CD4-positive, alpha-beta T cell (primary cell): ENCODE data around the gene ATRX. TPM values are rescaled to one million over a fixed set of nuclear protein-coding genes. Genes with fewer than 3 reads are reported as not detected.

Source experiments
- ATAC-seq: fragments of 200-7000 bp; cut with Tn5 transposase; one replicate; pipeline ENCODE4 v1.10.0; 2022; ENCODE audit warnings: mild to moderate bottlenecking; ENCODE audit not compliant: poor library complexity
- CTCF ChIA-PET: fragments of 350-600 bp; sonication (Branson Sonifier 250); formaldehyde crosslinking; loops from one replicate; lab custom pipeline; 2021; ENCODE audit warnings: antibody characterized with exemption, inconsistent platforms; lab: Charles Lee
- POLR2A ChIA-PET: fragments of 350-600 bp; sonication (Branson Sonifier 250); formaldehyde crosslinking; loops from one replicate; lab custom pipeline; 2021; ENCODE audit warnings: antibody characterized with exemption, inconsistent platforms; lab: Charles Lee
- DNase-seq, 14 experiments: peaks; one replicate each; pipeline ENCODE4 v3.0.0-alpha.2; 2013 to 2020; ENCODE audit warnings: mixed read lengths in 2 of 14
- H3K27ac ChIP-seq, 2 donors: one replicate each; pipeline versions ENCODE4 v1.5.1 to v1.7.0; 2013; ENCODE audit warnings: low read length in 2 of 2, low read depth in 1 of 2, mild to moderate bottlenecking in 1 of 2
- H3K27me3 ChIP-seq, 2 experiments: 1 replicate in 1 of 2; 2 replicates in 1 of 2; pipeline versions ENCODE4 v1.6.1 to v1.7.0; 2013; ENCODE audit warnings: low read length in 2 of 2, control low read depth in 1 of 2, mild to moderate bottlenecking in 1 of 2, moderate library complexity in 1 of 2; ENCODE audit not compliant: insufficient read depth in 2 of 2, control insufficient read depth in 1 of 2
- H3K36me3 ChIP-seq: one replicate; pipeline ENCODE4 v1.6.1; 2013; ENCODE audit warnings: low read length, control low read depth; ENCODE audit not compliant: insufficient read depth
- H3K4me1 ChIP-seq: one replicate; pipeline ENCODE4 v1.6.1; 2013; ENCODE audit warnings: low read length, control low read depth; ENCODE audit not compliant: insufficient read depth
- H3K4me3 ChIP-seq: one replicate; pipeline ENCODE4 v1.5.1; 2013; ENCODE audit warnings: mild to moderate bottlenecking, low read length, moderate library complexity
- H3K9me3 ChIP-seq, 2 experiments: 1 replicate in 1 of 2; 2 replicates in 1 of 2; pipeline versions ENCODE4 v1.6.1 to v1.7.0; 2013; ENCODE audit warnings: low read length in 2 of 2, mild to moderate bottlenecking in 2 of 2, control low read depth in 1 of 2, moderate library complexity in 1 of 2; ENCODE audit not compliant: control insufficient read depth in 1 of 2, insufficient read depth in 1 of 2
- H3K27ac Mint-ChIP-seq: one replicate; pipeline ENCODE4 v1.8.0; 2020; ENCODE audit warnings: mixed read lengths
- H3K27me3 Mint-ChIP-seq: one replicate; pipeline ENCODE4 v1.8.0; 2021; ENCODE audit warnings: mixed read lengths
- H3K36me3 Mint-ChIP-seq: one replicate; pipeline ENCODE4 v1.8.0; 2021; ENCODE audit warnings: low read depth, mixed read lengths
- H3K4me1 Mint-ChIP-seq: one replicate; pipeline ENCODE4 v1.8.0; 2021; ENCODE audit warnings: low read depth, mixed read lengths
- H3K4me3 Mint-ChIP-seq: one replicate; pipeline ENCODE4 v1.8.0; 2020; ENCODE audit warnings: mild to moderate bottlenecking, mixed read lengths
- H3K9me3 Mint-ChIP-seq: one replicate; pipeline ENCODE4 v1.8.0; 2020; ENCODE audit warnings: mixed read lengths
- CTCF ChIP-seq: fragments of 200-600 bp; IDR thresholded peaks from one replicate; pipeline ENCODE4 v1.8.0; 2022; ENCODE audit warnings: antibody characterized with exemption, mild to moderate bottlenecking
- intact Hi-C, 2 experiments: fragments of 100-400 bp; cut with DNase I in 1 of 2; cut with micrococcal nuclease in 1 of 2; formaldehyde crosslinking; loops; one replicate each; pipeline versions ENCODE4 v1.15.1 to v1.9.0; 2023 to 2025; cut with DNase I, micrococcal nuclease
- total RNA-seq, 174 experiments: library from RNA in 2 of 174; stranded (reverse) in 2 of 174; gene quantifications; one replicate each; pipeline ENCODE4 v1.2.3 and lab custom pipeline; 2021 to 2026

ATRX gene
- total RNA-seq, 2 experiments from 2014 or later, result 72.7 to 79.5 TPM

- CTCF ChIA-PET, result no interaction called here
- Histone ChIP-seq H3K27me3 (no peaks in the 10 kb centered on the region), H3K27ac (no peak overlapping the region), H3K4me3 (no peak overlapping the region), H3K9me3 (no peaks in the 10 kb centered on the region), H3K4me1 (no peaks in the 10 kb centered on the region), H3K36me3 (peaks cover 11% of the 10 kb centered on the region)
- no peak for TF ChIP-seq CTCF
- POLR2A ChIA-PET, result interaction anchor here (0.6 kb wide), 1 partner anchor 1739 kb away, joined by 3 read pairs; no protein-coding TSS in a partner anchor
- intact Hi-C loops, result no loop called here
- Mint-ChIP-seq H3K36me3 (peaks cover 61% of the 10 kb centered on the region), H3K27me3 (no peaks in the 10 kb centered on the region), H3K4me3 (no peak overlapping the region), H3K9me3 (no peaks in the 10 kb centered on the region), H3K27ac (no peak overlapping the region), H3K4me1 (no peaks in the 10 kb centered on the region)
- DNase-seq (no peak), ATAC-seq (no peak)
These were observed 182.2 kb downstream of the ATRX start for GRCh38 chrX:77603635-77604336.

- intact Hi-C loops, result no loop called here
- H3K4me1 Mint-ChIP-seq, result peaks cover 7% of the 10 kb centered on the region
- POLR2A ChIA-PET, result no interaction called here
These were observed 188.5 kb downstream of the ATRX start for GRCh38 chrX:77597511-77597910.

GRCh38 chrX:77597090-77597489 lies 188.9 kb downstream of the ATRX start:
- intact Hi-C loops, result no loop called here
- H3K9me3 Mint-ChIP-seq, result no peaks in the 10 kb centered on the region
- peaks cover 7% of the 10 kb centered on the region for H3K4me1 Mint-ChIP-seq
- peaks cover 28% of the 10 kb centered on the region for H3K36me3 ChIP-seq
- no peak overlapping the region for H3K4me3 Mint-ChIP-seq
- no peak for DNase-seq
- no peaks in the 10 kb centered on the region for H3K9me3 ChIP-seq
- TF ChIP-seq CTCF, result no peak
- no peaks in the 10 kb centered on the region for H3K4me1 ChIP-seq
- H3K27ac Mint-ChIP-seq, result peak overlapping the region; percentile 27
- POLR2A ChIA-PET, result no interaction called here
- no peak overlapping the region for H3K27ac ChIP-seq
- H3K27me3 ChIP-seq, result no peaks in the 10 kb centered on the region
- H3K27me3 Mint-ChIP-seq, result no peaks in the 10 kb centered on the region
- CTCF ChIA-PET, result no interaction called here
- H3K36me3 Mint-ChIP-seq, result peaks cover 56% of the 10 kb centered on the region
- ATAC-seq, result no peak
- H3K4me3 ChIP-seq, result no peak overlapping the region

More at GRCh38 chrX:77597511-77597910, 188.5 kb downstream of the ATRX start:
- Mint-ChIP-seq H3K9me3 (no peaks in the 10 kb centered on the region), H3K27me3 (no peaks in the 10 kb centered on the region), H3K36me3 (peaks cover 59% of the 10 kb centered on the region), H3K4me3 (no peak overlapping the region), H3K27ac (peak overlapping the region; percentile 27)
- H3K27ac ChIP-seq, result no peak overlapping the region
- H3K4me3 ChIP-seq, result no peak overlapping the region
- peaks cover 28% of the 10 kb centered on the region for H3K36me3 ChIP-seq
- ATAC-seq, result no peak
- CTCF ChIA-PET, result no interaction called here
- TF ChIP-seq CTCF, result no peak
- no peaks in the 10 kb centered on the region for H3K4me1 ChIP-seq
- H3K9me3 ChIP-seq, result no peaks in the 10 kb centered on the region
- no peaks in the 10 kb centered on the region for H3K27me3 ChIP-seq
- DNase-seq, result no peak
